ENCODE measurements around the gene NCOR1. TPM values are rescaled to one million over a fixed set of nuclear protein-coding genes. Genes with fewer than 3 reads are reported as not detected.
"Not testable (repeated sequence)": the region's sequence is repeated elsewhere in the genome, so short reads cannot be mapped to it uniquely, and the experiment has no call there.

Gene NCOR1
- total and polyA plus RNA-seq, 9 donors, result 47.9 to 62.1 (median 56.4) TPM

DNA sequence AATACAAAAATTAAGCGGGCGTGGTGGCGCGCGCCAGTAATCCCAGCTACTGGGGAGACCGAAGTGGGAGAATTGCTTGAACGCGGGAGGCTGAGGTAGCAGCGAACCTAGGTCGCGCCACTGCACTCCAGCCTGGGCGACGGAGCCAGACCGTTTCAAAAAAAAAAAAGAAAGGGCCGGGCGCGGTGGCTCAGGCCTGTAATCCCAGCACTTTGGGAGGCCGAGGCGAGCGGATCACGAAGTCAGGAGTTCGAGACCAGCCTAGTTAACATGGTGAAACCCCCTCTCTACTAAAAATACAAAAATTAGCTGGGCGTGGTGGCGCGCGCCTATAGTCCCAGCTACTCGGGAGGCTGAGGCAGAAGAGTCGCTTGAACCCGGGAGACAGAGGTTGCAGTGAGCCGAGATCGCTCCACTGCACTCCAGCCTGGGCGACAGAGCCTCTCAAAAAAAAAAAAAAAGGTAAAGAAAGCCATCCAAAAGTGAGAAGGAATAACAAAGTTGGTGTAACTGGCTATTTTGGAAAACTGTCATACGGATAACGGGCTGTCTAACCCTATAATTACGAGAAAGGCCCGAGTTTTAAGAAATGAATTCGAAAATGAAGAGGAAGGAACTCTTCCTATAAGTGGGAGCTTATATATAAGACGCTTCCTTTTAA, 1.1 kb upstream of the NCOR1 start:
- not testable (repeated sequence) for H3K27me3 ChIP-seq (ENCODE audit: control insufficient read depth, insufficient read depth, low read length); DNase-seq; H3K36me3 ChIP-seq (ENCODE audit: control insufficient read depth, insufficient read depth, low read length); H3K9me3 ChIP-seq (replicated peaks; ENCODE audit: control insufficient read depth, low read depth, low read length)
- WGBS (ENCODE audit: insufficient coverage), result 77% methylated on average over 19 of the region's 38 CpGs
- Histone ChIP-seq H3K27ac (ENCODE audit: low read length) (peak overlapping the region; percentile 98), H3K4me1 (ENCODE audit: control insufficient read depth, insufficient read depth, low read length) (peaks cover 13% of the 10 kb centered on the region), H3K4me3 (ENCODE audit: low read length) (peak overlapping the region; percentile 99)

- Histone ChIP-seq H3K9me3 (replicated peaks; ENCODE audit: control insufficient read depth, low read depth, low read length) (no peaks in the 10 kb centered on the region), H3K4me3 (ENCODE audit: low read length) (peak overlapping the region; percentile 78), H3K4me1 (ENCODE audit: control insufficient read depth, insufficient read depth, low read length) (peaks cover 13% of the 10 kb centered on the region), H3K27ac (ENCODE audit: low read length) (peak overlapping the region; percentile 98), H3K36me3 (ENCODE audit: control insufficient read depth, insufficient read depth, low read length) (no peaks in the 10 kb centered on the region), H3K27me3 (ENCODE audit: control insufficient read depth, insufficient read depth, low read length) (no peaks in the 10 kb centered on the region)
- 7% methylated on average over 20 of the region's 22 CpGs for WGBS (ENCODE audit: insufficient coverage)
- no peak for DNase-seq
Observed at GRCh38 chr17:16215965-16216316, 607 bp upstream of the NCOR1 start.

GRCh38 chr17:16215002-16215272, 397 bp downstream of the NCOR1 start:
- no peaks in the 10 kb centered on the region for H3K36me3 ChIP-seq (ENCODE audit: control insufficient read depth, insufficient read depth, low read length)
- H3K4me3 ChIP-seq (ENCODE audit: low read length), result peak overlapping the region; percentile 78
- peaks cover 13% of the 10 kb centered on the region for H3K4me1 ChIP-seq (ENCODE audit: control insufficient read depth, insufficient read depth, low read length)
- no peaks in the 10 kb centered on the region for H3K9me3 ChIP-seq (replicated peaks; ENCODE audit: control insufficient read depth, low read depth, low read length)
- H3K27me3 ChIP-seq (ENCODE audit: control insufficient read depth, insufficient read depth, low read length), result no peaks in the 10 kb centered on the region
- H3K27ac ChIP-seq (ENCODE audit: low read length), result peak overlapping the region; percentile 98
- no peak for DNase-seq
- under 1% methylated on average over 25 of the region's 27 CpGs for WGBS (ENCODE audit: insufficient coverage)

GRCh38 chr17:16214190-16215001, 938 bp downstream of the NCOR1 start:
- no peak for DNase-seq
- Histone ChIP-seq H3K4me1 (ENCODE audit: control insufficient read depth, insufficient read depth, low read length) (peaks cover 13% of the 10 kb centered on the region), H3K27ac (ENCODE audit: low read length) (peak overlapping the region; percentile 98), H3K27me3 (ENCODE audit: control insufficient read depth, insufficient read depth, low read length) (no peaks in the 10 kb centered on the region), H3K9me3 (replicated peaks; ENCODE audit: control insufficient read depth, low read depth, low read length) (no peaks in the 10 kb centered on the region), H3K4me3 (ENCODE audit: low read length) (peak overlapping the region; percentile 78), H3K36me3 (ENCODE audit: control insufficient read depth, insufficient read depth, low read length) (no peaks in the 10 kb centered on the region)
- WGBS (ENCODE audit: insufficient coverage), result 0% methylated on average over 11 of the region's 16 CpGs

GRCh38 chr17:16212793-16213192, 2.5 kb downstream of the NCOR1 start:
- no peak for DNase-seq
- 63% methylated on average over 1 of the region's 6 CpGs for WGBS (ENCODE audit: insufficient coverage)
- Histone ChIP-seq H3K27me3 (ENCODE audit: control insufficient read depth, insufficient read depth, low read length) (no peaks in the 10 kb centered on the region), H3K27ac (ENCODE audit: low read length) (no peak overlapping the region), H3K4me1 (ENCODE audit: control insufficient read depth, insufficient read depth, low read length) (peaks cover 13% of the 10 kb centered on the region), H3K36me3 (ENCODE audit: control insufficient read depth, insufficient read depth, low read length) (no peaks in the 10 kb centered on the region), H3K4me3 (ENCODE audit: low read length) (no peak overlapping the region), H3K9me3 (replicated peaks; ENCODE audit: control insufficient read depth, low read depth, low read length) (no peaks in the 10 kb centered on the region)

DNA sequence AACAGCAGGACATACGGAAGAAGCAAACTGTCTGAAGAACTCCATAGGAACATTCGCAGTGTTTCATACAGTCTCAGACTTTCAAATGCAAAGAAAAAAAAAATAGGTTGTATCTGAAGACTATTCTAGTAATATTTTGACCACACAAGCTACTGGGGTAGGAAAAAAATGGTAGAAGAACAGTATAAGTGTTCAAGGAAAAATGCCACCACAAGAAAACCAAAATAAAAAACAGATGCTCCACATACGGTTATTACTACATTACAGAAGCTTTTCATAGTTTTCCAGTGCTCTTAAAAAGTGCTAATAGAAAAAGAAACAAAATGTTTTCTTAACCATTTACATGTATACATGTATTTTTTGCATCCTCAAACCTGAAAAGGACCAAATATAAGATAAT, 3.7 kb downstream of the NCOR1 start:
- H3K36me3 ChIP-seq (ENCODE audit: control insufficient read depth, insufficient read depth, low read length), result no peaks in the 10 kb centered on the region
- peaks cover 9% of the 10 kb centered on the region for H3K4me1 ChIP-seq (ENCODE audit: control insufficient read depth, insufficient read depth, low read length)
- H3K27ac ChIP-seq (ENCODE audit: low read length), result no peak overlapping the region
- H3K9me3 ChIP-seq (replicated peaks; ENCODE audit: control insufficient read depth, low read depth, low read length), result no peaks in the 10 kb centered on the region
- H3K27me3 ChIP-seq (ENCODE audit: control insufficient read depth, insufficient read depth, low read length), result no peaks in the 10 kb centered on the region
- no CpG with 5 or more reads among the region's 3 CpGs for WGBS (ENCODE audit: insufficient coverage)
- H3K4me3 ChIP-seq (ENCODE audit: low read length), result no peak overlapping the region
- no peak for DNase-seq

DNA sequence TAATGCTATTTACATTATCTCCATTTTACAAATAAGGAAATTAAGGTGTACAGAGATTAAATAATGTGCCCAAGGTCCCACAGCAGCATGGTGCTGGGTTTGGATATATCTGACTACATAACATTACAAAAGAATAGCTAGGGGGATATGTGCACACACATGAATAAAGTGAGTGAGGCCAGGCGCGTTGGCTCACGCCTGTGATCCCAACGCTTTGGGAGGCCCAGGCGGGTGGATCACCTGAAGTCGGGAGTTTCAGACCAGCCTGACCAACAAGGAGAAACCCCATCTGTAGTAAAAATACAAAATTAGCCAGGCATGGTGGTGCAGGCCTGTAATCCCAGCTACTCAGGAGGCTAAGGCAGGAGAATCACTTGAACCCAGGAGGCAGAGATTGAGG, 10.6 kb downstream of the NCOR1 start:
- no CpG with 5 or more reads among the region's 6 CpGs for WGBS (ENCODE audit: insufficient coverage)
- H3K27ac ChIP-seq (ENCODE audit: low read length); DNase-seq; H3K27me3 ChIP-seq (ENCODE audit: control insufficient read depth, insufficient read depth, low read length); H3K4me1 ChIP-seq (ENCODE audit: control insufficient read depth, insufficient read depth, low read length); H3K4me3 ChIP-seq (ENCODE audit: low read length); H3K9me3 ChIP-seq (replicated peaks; ENCODE audit: control insufficient read depth, low read depth, low read length); H3K36me3 ChIP-seq (ENCODE audit: control insufficient read depth, insufficient read depth, low read length): not testable (repeated sequence)

DNA sequence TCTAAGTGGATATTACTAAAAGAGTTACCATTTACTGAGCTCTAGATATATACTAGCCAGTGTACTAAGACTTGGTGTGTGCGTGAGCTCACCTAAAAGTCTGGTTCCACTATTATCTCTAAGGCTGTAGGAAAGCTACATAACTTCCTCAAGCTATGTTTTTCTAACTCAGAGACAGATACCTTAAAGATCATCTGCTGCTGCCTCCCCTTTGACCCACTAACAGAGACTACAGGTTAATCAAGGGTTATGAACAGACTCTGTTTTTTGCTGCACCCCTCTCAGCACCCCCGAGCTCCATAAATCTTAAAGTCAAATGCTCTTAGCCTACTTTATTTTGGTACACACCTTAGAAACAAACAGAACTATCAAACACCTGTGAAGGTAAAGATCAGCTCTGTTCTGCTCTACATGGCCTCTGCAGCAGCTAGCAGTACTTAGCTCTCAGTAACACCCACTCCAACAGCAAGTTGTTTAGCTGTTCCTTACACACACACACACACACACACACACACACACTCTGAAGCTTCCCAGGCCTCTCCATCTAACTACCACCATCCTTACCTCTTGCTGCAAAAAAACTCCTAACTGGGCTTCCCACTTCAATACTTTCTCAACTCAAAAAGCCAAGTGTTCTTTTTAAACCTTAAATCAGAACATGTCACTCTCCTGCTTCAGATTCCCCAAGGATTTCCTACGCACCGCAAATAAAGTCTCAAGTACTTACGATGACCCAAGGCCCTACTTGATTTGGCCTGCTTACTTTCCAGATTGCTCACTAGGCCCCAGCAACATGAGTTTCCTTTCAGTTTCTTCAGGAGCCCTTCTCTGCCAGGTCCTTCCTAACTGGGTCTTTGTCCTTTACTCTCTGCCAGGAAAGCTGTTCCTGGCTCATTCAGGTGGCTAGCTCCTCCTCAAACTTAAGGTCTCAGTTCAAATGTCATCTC, 12.5 kb downstream of the NCOR1 start:
- H3K27ac ChIP-seq (ENCODE audit: low read length); H3K4me3 ChIP-seq (ENCODE audit: low read length); H3K4me1 ChIP-seq (ENCODE audit: control insufficient read depth, insufficient read depth, low read length); H3K36me3 ChIP-seq (ENCODE audit: control insufficient read depth, insufficient read depth, low read length); H3K27me3 ChIP-seq (ENCODE audit: control insufficient read depth, insufficient read depth, low read length); H3K9me3 ChIP-seq (replicated peaks; ENCODE audit: control insufficient read depth, low read depth, low read length); DNase-seq: not testable (repeated sequence)
- WGBS (ENCODE audit: insufficient coverage), result 57% methylated on average over 4 of the region's 5 CpGs

DNA sequence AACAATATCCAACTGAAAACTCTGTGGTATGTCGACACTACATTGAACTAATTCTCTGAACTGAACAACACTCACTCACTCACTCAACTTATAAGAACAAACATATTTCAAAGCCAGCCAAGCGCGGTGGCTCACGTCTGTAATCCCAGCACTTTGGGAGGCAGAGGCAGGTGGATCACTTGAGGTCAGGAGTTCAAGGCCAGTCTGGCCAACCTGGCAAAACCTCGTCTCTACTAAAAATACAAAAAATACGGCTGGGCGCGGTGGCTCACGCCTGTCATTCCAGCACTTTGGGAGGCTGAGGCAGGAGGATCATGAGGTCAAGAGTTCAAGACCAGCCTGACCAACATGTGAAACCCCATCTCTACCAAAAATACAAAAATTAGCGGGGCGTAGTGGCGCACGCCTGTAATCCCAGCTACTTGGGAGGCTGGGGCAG, 13.6 kb downstream of the NCOR1 start:
- H3K9me3 ChIP-seq (replicated peaks; ENCODE audit: control insufficient read depth, low read depth, low read length); H3K36me3 ChIP-seq (ENCODE audit: control insufficient read depth, insufficient read depth, low read length); H3K27me3 ChIP-seq (ENCODE audit: control insufficient read depth, insufficient read depth, low read length); H3K4me1 ChIP-seq (ENCODE audit: control insufficient read depth, insufficient read depth, low read length); H3K4me3 ChIP-seq (ENCODE audit: low read length); DNase-seq; H3K27ac ChIP-seq (ENCODE audit: low read length): not testable (repeated sequence)
- WGBS (ENCODE audit: insufficient coverage), result 85% methylated on average over 10 of the region's 13 CpGs

- Histone ChIP-seq H3K27me3 (ENCODE audit: control insufficient read depth, insufficient read depth, low read length) (no peaks in the 10 kb centered on the region), H3K4me3 (ENCODE audit: low read length) (no peak overlapping the region), H3K9me3 (replicated peaks; ENCODE audit: control insufficient read depth, low read depth, low read length) (no peaks in the 10 kb centered on the region), H3K4me1 (ENCODE audit: control insufficient read depth, insufficient read depth, low read length) (peaks cover 6% of the 10 kb centered on the region), H3K27ac (ENCODE audit: low read length) (no peak overlapping the region), H3K36me3 (ENCODE audit: control insufficient read depth, insufficient read depth, low read length) (peaks cover 2% of the 10 kb centered on the region)
- DNase-seq, result peak; percentile 37
- WGBS (ENCODE audit: insufficient coverage), result 100% methylated on average over 1 of the region's 6 CpGs
Observed at GRCh38 chr17:16199093-16199492, 16.2 kb downstream of the NCOR1 start.

Measured in muscle of leg (tissue), 11 donors.